GM11168 (cell line): ENCODE data around the gene TBC1D14.

Source experiments
- in situ Hi-C: fragments of 300-500 bp; cut with MboI; formaldehyde crosslinking; loops from one replicate; pipeline ENCODE4 v1.12.0; 2022; ENCODE audit warnings: low sequenced_read_pairs; ENCODE audit not compliant: unreplicated experiment

TBC1D14 gene

DNA sequence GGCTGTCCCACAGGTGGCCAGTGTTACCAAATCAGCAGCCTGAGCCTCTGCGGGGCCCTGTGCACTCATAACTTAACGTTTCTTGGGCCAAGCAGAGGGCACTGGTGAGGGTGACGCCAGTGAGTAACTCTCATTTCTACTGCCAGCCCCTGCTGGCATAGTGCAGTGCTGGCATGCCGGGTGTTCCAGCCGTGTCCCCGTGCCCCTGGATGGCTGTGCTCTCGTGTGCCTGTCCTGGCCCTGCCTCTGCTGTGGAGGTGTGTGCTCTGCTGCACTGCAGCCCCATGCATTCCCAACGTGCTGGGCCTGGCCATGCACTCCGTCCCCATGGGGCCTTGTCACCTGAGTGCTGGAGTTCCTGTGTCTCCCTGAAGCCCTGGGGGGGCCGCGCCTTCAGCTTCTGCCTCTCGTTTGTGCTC, 14.7 kb downstream of the TBC1D14 start:
- in situ Hi-C loops: no loop called here

DNA sequence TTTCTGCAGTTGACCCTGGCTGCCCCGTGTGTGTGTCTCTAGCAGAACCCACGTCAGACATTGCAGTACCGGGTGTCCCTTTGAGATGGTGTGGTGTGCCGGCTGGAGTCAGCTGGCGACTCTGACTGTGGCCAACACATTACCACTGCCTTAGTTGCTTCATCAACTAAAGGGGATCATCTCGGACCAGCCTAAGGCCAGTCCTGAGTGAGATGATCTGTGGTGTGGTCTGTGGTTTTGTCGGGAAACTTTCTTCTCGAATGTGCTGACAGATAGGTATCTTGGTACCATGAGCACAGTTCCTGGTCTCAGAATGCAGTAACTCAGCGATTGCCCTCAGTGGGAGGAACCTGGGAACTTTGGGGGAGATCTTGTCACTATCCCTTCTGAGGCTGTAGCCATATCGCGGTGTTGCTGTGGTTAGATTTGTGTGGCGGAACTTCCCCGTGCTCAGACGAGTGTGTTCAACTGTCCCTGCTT, 15.8 kb downstream of the TBC1D14 start:
- in situ Hi-C loops: no loop called here

DNA sequence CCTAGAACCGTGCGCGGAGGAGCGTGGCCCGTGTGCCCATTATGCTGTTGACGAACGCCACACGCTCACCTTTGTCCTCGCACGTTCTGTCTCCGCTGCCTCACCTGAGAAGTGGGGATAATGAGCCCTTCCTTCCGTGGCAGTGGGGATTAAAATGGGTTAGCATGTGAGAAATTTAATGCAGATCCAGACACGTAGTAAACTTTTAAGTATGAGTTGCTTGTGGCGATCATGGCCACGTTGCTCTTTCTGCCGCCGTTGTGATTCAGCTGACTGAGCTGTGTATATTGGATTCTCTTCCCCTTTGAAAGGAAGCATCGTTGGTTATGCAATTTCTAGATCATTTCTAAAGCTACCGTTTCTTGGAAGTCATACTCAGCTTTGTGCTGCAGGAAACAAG, 16.5 kb downstream of the TBC1D14 start:
- in situ Hi-C loops: no loop called here

DNA sequence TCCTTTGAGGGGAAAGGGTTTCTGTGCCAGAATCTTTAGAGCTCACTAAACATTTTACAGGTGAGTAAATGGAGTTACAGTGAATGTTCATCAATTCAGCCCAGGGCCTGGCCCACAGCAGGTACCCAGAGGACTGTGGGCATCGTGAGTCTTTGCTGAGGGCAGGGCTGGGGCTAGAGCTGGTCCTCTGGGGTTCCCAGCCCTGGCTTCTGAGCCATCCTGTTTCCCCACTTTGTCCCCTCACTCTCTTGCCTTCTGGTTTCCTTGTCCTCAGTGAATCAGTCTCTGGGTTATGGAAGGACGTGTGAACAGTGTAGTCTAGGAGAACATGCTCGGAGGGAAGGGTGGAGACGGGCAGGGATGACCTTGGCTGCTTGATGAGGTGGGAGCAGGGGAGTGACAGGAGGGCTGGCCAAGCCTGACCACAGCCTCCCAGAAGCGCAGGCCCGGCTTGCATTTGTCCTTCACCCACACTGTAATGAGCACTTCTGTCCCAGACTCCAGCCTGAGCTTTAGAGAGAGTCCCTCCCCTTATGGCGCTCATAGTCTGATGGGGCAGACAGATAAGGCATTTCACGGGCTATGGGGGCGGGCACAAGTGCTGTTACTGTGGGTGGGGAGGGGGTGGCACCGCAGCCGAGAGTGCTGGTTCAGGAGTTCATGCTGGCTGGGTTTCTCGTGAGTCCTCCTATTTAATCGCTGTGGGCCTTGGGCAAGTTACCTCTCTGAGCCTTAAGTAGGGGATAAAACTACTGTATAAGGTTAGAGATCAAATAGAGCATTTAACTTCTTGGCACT, 17.3 kb downstream of the TBC1D14 start:
- in situ Hi-C loops: no loop called here

DNA sequence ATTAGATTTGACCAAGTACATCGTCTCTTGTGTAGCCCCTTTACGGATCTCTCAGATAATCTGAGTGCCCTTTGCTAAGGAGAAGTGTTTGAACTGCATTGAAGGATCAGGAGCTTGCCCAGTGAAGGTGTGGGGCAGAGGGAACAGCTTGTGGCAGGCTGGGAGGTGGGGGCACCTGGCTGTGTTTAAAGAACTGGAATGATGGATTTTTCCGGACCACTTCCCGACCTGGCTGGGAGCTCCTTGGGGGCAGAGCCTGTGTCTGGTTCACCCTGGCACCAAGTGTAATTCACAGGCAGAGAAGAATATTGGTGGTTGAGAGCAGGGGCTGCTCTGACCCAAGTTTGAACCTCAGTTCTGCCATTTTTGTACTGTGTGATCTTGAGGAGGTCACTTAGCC, 18.5 kb downstream of the TBC1D14 start:
- in situ Hi-C loops: no loop called here

DNA sequence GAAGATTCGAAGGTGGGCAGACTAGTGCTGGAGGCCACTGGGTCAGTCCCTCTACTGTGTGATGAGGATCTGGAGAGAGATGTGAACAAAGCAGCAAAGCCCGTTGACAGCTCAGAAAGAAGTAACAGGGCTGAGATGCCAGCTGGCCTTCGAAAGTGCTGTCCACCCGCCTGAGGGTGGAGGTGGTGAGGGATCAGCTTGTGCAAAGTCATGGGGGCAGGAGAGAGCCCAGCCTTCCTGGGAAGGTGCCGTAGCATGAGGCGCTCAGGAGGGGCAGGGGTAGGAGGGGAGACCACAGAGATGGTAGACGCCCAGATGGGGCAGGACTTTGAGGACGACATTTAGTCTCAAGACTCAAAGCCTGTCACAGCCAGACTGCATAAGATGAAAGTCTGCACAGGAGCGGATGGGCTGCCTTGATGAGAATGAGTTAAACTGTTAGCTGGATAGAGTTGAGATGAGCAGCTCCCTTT, 19.7 kb downstream of the TBC1D14 start:
- in situ Hi-C loops: no loop called here

DNA sequence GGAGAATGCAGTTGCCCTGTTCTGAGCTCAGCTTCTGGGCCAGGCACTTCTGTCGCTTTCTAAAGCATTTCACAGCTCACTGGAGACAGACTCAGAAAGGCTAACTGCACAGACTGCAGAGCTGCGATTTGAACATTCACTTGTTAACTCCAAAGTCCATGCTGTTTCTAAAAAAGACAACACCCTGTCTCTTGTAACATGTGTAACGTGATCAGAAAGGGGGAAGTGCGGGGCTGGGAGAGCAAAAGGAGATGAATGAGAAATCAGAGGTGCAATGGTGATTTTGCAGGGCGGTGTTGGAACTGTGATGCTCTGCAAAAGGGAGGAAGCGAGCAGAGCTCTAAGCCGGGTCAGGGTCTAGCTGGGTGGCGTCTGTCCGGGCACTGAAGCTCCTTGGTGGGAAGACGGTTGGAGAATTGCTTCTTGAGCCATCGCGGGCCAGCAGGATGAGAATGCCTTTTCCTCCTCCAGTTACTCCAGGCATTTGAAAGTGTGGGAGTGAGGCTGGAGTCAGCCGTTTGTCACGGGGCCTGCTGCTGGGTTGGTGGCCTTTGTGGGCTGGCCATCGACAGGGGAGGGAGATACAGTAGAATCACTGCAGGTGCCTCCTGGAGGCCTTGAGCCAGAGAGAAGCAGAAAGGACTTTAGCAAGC, 20.3 kb downstream of the TBC1D14 start:
- in situ Hi-C loops: no loop called here

DNA sequence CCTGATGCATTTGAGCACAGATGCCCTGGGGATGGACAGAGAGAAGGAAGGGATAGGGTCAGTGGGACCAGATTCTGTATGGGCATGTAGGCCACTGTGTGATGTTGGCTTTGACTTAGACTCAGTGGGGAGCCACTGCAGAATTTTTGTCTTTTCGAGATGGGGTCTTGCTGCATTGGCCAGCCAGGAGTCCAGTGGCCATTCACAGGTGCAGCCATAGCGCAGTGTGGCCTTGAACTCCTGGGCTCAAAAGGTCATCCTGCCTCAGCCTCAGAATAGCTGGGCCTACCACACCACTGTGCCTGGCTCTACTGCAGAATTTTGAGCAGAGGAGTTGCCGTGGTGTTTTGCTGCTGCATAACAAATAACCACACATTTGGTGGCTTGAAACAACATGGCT, 22.8 kb downstream of the TBC1D14 start:
- in situ Hi-C loops: no loop called here

DNA sequence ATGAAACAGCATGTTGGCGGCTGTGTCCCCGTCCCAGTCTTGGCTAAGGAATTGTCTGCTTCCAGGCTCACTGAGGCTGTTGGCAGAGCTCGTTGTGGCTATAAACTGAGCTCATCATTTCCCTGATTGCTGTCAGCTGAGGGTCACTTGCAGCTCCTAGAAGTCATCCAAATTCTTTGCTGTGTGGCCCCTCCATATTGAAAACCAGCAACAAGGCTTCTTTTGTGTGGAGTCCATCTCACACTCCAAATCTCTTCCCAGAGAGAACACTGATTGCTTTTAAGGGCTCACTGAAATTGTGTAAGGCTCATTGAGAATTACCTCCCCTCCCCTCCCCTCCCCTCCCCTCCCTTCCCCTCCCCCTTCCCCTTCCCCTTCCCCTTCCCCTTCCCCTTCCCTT, 23.3 kb downstream of the TBC1D14 start:
- in situ Hi-C loops: no loop called here

DNA sequence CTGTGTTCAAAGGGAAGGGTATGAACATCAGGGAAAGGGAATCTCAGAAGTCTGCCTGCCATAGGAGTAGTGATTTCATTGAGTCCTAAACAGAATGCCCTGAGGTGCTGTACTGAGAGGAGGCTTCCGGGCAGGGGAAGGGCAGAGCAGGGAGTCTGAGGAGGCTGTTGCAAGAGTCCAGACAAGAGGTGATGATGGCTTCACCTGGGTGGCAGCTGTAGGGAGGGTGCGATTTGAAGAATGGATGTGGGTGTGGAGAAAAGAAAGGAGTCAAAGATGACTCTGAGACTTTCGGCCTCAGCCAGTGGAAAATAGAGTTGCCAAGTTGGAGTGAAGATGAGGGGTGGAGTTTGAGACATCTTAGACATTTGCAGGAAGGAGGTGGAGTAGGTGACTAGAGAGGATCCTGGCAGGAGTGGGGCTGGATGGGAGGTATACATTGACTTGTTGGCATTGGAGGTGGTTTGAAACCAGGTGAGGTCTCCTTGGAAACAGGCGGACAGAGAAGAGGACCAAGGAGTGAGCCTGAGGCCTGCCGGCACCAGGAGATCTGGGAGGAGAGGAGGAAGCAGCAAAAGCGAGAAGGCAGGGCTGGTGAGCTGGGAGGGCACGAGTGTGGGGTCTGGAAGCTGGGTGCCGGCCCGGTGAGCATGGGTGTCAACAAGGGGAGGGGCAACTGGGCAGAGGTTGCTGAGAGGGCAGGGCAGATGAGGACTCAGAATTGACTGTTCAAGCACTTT, 24.2 kb downstream of the TBC1D14 start:
- in situ Hi-C loops: no loop called here

DNA sequence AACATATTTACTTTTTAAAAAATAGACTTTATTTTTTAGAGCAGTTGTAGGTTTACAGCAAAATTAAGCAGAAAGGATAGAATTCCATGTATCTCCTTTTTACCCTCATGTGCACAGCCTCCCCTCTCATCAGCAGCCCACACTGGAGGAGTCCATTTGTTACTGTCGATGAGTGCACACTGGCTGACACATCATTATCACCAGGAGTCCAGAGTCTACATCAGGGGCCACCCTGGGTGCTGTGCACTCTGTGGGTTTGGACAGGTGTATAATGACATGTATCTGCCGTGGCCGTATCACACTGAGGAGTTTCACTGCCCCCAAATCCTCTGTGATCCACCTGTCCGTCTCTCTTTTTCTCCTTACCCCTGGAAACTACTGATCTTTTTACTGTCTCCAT, 26.3 kb downstream of the TBC1D14 start:
- in situ Hi-C loops: no loop called here

DNA sequence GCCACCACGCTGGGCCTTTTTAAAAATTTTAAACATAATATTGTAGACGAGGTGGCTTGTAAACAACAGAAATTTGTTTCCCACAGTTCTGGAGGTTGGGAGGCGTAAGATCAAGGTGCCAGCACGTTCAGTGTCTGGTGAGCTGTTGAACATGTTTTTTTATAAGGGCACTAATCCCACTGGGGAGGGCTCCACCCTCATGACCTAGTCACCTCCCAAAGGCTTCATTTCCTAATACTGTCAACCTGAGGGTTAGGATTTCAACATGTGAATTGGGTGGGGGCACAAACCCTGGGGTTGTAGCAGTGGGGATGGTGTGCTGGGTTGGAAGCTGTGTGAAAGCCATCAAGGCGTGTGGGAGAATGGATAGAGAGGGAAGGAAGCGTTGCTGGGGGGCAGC, 27.6 kb downstream of the TBC1D14 start:
- in situ Hi-C loops: no loop called here

DNA sequence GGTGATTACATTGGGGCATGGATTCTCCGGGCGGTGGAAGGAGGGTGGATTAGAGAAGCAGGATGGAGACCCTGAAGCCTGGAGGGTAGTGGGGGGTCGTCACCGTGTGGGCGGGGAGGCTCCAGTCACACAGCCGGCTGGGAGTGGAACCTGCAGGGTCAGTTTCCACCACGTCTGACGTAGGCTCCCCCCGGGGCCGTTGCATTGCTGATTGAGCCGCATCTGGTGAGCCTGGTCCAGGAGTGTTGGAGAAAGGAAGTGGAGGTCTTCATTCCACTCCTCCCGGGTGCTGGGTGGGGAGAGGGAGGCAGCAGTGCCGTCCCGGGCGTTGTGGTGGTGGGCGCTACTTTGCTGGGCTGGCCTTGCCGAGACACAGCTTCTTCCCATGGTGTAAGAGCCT, 28.1 kb downstream of the TBC1D14 start:
- in situ Hi-C loops: no loop called here

DNA sequence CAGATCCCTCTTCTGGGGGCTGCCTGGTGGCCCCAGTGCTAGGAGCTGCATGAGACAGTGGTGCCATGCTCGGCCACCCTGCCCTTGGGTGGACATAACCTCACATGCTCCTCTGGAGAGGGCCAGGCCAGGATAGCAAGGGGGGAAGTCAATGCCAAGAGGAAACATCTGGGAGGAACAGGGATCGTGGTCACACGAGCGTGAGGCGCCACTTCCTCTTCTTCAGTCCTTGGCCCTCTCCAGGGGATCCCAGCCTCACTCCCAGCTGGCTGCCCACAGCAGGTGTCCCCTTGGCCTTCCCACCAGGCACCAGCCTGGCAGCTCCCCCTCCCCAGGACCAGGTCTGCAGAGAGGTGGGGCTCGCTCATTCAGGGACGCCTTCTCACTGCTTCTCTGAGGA, 28.6 kb downstream of the TBC1D14 start:
- in situ Hi-C loops: no loop called here

DNA sequence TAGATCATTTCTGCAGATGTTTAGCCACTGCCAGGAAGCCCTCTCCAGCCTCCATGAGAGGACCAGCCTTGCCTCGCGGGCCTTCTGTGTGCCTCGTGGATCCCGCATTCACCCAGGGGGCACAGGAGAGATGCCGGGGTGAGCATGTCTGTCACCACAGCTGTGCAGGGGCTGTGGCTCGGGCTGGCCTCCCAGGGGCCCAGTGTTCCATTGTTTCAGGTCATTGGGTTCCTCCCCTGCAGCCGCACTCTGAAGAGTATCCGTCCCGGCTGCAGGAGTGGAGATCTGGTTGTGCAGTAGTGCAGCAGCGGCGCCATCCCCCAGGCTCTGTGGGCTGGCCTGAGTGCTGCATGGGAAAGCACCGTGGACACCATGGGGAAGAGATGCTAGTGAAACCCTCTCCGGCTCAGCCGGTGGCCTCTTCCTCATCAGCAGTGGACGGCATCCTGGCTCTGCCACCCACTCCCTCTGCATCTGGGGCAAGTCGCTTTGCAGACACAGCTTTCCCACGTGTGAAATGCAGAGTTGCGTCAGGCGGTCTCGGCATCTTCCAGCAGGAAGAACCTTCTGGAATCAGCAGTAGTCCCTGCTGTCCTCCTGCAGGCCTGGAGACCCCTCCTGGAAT, 29.1 kb downstream of the TBC1D14 start:
- in situ Hi-C loops: no loop called here

DNA sequence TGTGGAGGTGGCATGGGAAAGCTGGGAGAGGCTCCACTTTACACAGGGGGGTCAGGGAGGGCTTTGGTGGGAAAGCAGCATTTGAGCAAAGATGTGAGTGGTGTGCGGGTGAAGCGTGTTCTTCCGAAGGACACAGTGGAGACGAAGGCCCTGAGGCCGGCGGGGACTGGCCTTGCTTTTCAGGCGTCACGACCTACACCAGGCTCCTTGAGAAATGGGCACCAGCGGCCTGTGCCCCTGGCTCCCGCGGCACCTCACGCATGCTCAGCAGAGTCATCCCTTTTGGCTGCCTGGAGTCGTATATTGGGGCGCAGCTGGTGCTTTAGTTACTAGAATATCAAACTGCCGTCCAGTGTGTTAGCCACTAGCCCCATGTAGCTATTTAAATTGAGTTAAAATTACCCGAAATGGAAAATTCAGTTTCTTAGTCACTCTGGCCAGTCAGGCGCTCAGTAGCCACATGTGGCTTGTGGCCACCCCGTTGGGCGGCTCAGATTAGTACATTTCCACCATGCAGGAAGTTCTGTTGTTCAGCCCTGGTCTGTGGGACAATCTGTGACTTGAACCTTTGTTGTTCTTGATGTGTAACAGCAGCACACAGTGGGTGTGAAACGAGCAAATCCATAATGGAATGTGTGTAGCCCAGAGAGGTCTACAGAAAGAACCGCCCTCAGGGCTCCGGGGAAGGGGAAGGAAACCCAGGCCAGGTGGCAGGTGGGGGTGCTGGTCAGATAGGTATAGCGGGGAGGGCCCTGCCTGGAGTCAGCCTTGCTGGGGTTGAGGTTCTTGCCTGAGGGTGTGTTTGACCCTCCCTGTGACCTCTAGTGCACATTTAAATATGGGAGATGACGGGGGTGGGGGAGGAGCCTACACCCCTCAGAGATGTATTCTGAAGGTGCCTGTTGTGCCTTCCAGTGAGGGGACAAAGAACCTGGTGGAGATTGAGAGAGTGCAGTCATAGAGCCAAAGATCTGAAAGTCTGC, 30.4 kb downstream of the TBC1D14 start:
- in situ Hi-C loops: no loop called here

DNA sequence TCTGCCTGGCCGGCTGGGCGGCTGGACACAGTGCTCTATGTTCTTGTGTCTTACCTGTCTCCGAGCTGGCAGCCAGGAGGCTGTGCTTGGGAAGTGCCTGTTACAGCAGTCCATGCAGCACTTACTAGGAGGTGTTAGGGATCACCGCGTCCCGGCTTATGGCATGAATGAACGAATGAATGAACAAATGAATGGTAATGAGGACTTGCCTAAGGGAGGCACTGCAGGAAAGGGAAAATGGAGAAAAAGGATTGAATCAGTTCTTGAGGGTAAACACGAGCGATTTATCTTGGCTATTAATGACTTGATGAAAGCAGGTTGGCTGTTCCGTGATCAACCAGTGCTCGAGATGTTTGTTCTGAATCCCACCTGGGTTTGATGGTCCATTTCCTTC, 31.1 kb downstream of the TBC1D14 start:
- in situ Hi-C loops: no loop called here

DNA sequence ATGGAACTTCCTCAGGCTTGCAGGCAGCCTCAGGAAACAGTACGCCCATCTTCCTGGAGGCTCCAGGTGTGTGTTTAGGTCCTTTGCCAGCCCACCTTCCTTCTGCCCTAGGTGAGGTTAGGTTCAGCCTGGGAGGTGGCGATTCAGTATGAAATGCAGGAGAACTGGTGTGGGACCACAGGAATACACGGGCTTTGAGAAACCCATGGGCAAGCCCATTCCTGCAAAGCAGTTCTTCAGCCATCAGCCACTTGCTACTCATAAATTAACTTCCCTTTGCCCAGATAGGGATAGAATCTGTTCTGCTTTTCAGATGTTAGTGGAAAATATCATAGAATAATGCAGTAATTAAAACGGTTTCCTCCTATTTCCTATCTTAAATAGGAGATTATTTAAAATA, 32.2 kb downstream of the TBC1D14 start:
- in situ Hi-C loops: no loop called here

DNA sequence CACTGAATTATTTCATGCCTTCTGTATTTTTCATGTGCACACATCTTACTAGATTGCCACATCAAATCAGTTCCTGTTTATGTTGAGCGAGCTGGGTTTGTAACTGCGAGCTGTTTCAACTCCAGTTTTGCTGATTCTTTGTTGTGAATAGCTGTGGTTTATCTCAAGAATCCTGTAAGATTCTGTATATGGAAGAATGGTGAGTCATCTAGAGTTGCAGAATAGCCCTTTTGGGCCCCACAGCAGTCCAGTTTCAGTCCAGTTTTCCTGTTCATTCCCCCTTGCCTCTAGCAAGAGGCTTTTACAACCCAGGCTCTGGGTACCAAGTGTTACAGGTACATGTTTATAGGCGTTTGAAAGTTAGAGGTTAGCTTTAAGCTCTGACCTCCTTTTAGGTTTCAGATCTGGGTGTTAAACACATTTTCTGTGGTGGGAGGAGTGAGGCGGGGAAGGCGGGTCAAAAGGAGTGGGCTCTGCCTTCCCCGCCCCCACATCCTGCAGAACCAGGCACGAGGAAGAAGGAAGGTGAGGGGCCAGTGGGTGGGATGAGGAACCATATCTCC, 32.7 kb downstream of the TBC1D14 start:
- in situ Hi-C loops: no loop called here
